GM19240 (cell line): ENCODE measurements around the gene RGCC.
"Not testable (repeated sequence)": the region's sequence is repeated elsewhere in the genome, so short reads cannot be mapped to it uniquely, and the experiment has no call there.

Experiments
- DNase-seq: peaks from one replicate; pipeline ENCODE4 v3.0.0; 2011; ENCODE audit warnings: low spot score; ENCODE audit not compliant: insufficient read length

RGCC gene

GRCh38 chr13:41456768-41457588 is at the start of gene RGCC:
RGCC (plus strand) TSS chr13:41457550; CDS start chr13:41457708, 158 bp downstream.
- no peak for DNase-seq

GRCh38 chr13:41408121-41408520 is 49.2 kb upstream of the RGCC start:
- DNase-seq: no peak

GRCh38 chr13:41408746-41409145 is 48.6 kb upstream of the RGCC start:
- DNase-seq: no peak

- no peak for DNase-seq
Observed at GRCh38 chr13:41409611-41410010, 47.7 kb upstream of the RGCC start.

GRCh38 chr13:41411060-41411459 is 46.3 kb upstream of the RGCC start:
- DNase-seq: no peak

GRCh38 chr13:41411522-41411921 is 45.8 kb upstream of the RGCC start:
- DNase-seq: no peak

GRCh38 chr13:41413872-41414271 is 43.5 kb upstream of the RGCC start:
- DNase-seq: no peak

GRCh38 chr13:41416276-41416675 is 41.1 kb upstream of the RGCC start:
- no peak for DNase-seq

GRCh38 chr13:41418027-41418426 is 39.3 kb upstream of the RGCC start:
- no peak for DNase-seq

- DNase-seq: no peak
Observed at GRCh38 chr13:41418731-41419130, 38.6 kb upstream of the RGCC start.

GRCh38 chr13:41419206-41419605 is 38.1 kb upstream of the RGCC start:
- no peak for DNase-seq

GRCh38 chr13:41420146-41420545 is 37.2 kb upstream of the RGCC start:
- DNase-seq: no peak

- DNase-seq: not testable (repeated sequence)
Observed at GRCh38 chr13:41421330-41421729, 36.0 kb upstream of the RGCC start.

- not testable (repeated sequence) for DNase-seq
Observed at GRCh38 chr13:41421983-41422382, 35.4 kb upstream of the RGCC start.

- DNase-seq: not testable (repeated sequence)
Observed at GRCh38 chr13:41423259-41423658, 34.1 kb upstream of the RGCC start.

GRCh38 chr13:41424675-41425074 is 32.7 kb upstream of the RGCC start:
- DNase-seq: not testable (repeated sequence)

GRCh38 chr13:41426047-41426446 is 31.3 kb upstream of the RGCC start:
- no peak for DNase-seq

GRCh38 chr13:41427666-41428065 is 29.7 kb upstream of the RGCC start:
- DNase-seq: no peak

- DNase-seq: no peak
Observed at GRCh38 chr13:41428155-41428554, 29.2 kb upstream of the RGCC start.

GRCh38 chr13:41434030-41434429 is 23.3 kb upstream of the RGCC start:
- DNase-seq: not testable (repeated sequence)

GRCh38 chr13:41434831-41435520 is 22.4 kb upstream of the RGCC start:
- DNase-seq: no peak

- no peak for DNase-seq
Observed at GRCh38 chr13:41443969-41444368, 13.4 kb upstream of the RGCC start.

GRCh38 chr13:41452462-41452861 is 4.9 kb upstream of the RGCC start:
- no peak for DNase-seq
